CD8-positive, alpha-beta memory T cell (primary cell): ENCODE data around the gene CYP4F3. TPM values are rescaled to one million over a fixed set of nuclear protein-coding genes. Genes with fewer than 3 reads are reported as not detected.
A peak's percentile ranks its signal among the peaks of the same experiment; 100 is the strongest.

Source experiments
- CTCF ChIA-PET: fragments of 350-600 bp; sonication (Branson Sonifier 250); formaldehyde crosslinking; loops from one replicate; lab custom pipeline; 2021; ENCODE audit warnings: antibody characterized with exemption; lab: Charles Lee
- POLR2A ChIA-PET: fragments of 350-600 bp; sonication (Branson Sonifier 250); formaldehyde crosslinking; loops from one replicate; lab custom pipeline; 2021; ENCODE audit warnings: antibody characterized with exemption; lab: Charles Lee
- DNase-seq, 5 donors: peaks; one replicate each; pipeline versions ENCODE4 v3.0.0 to v3.0.0-alpha.2; 2020 to 2022; ENCODE audit warnings: mixed read lengths in 1 of 5
- H3K27ac ChIP-seq: one replicate; pipeline ENCODE4 v1.7.0; 2013; ENCODE audit warnings: low read depth, mild to moderate bottlenecking, low read length, moderate library complexity
- H3K27me3 ChIP-seq: 2 replicates; pipeline ENCODE4 v1.7.0; 2013; ENCODE audit warnings: low read length, mild to moderate bottlenecking; ENCODE audit not compliant: insufficient read depth, poor library complexity, severe bottlenecking
- H3K36me3 ChIP-seq: 2 replicates; pipeline ENCODE4 v1.7.0; 2013; ENCODE audit warnings: mild to moderate bottlenecking, low read length, moderate library complexity; ENCODE audit not compliant: insufficient read depth
- H3K4me1 ChIP-seq: 2 replicates; pipeline ENCODE4 v1.7.0; 2013; ENCODE audit warnings: mild to moderate bottlenecking, low read length, moderate library complexity; ENCODE audit not compliant: insufficient read depth
- H3K4me3 ChIP-seq: 2 replicates; pipeline ENCODE4 v1.7.0; 2013; ENCODE audit warnings: mild to moderate bottlenecking, low read length
- H3K9me3 ChIP-seq: 2 replicates; pipeline ENCODE4 v1.7.0; 2013; ENCODE audit warnings: mild to moderate bottlenecking, low read length
- H3K27ac Mint-ChIP-seq, 8 donors: one replicate each; pipeline ENCODE4 v1.8.0; 2020 to 2021; ENCODE audit warnings: mixed read lengths in 8 of 8, mild to moderate bottlenecking in 6 of 8, inconsistent platforms in 3 of 8, moderate library complexity in 3 of 8
- H3K27me3 Mint-ChIP-seq, 2 donors: one replicate each; pipeline ENCODE4 v1.8.0; 2020 to 2021; ENCODE audit warnings: mixed read lengths in 2 of 2, mild to moderate bottlenecking in 1 of 2, moderate library complexity in 1 of 2
- H3K36me3 Mint-ChIP-seq, 3 donors: one replicate each; pipeline ENCODE4 v1.8.0; 2020 to 2021; ENCODE audit warnings: mixed read lengths in 3 of 3, inconsistent platforms in 1 of 3, mild to moderate bottlenecking in 1 of 3
- H3K4me1 Mint-ChIP-seq, 3 donors: one replicate each; pipeline ENCODE4 v1.8.0; 2020 to 2021; ENCODE audit warnings: mixed read lengths in 3 of 3, inconsistent platforms in 1 of 3, mild to moderate bottlenecking in 1 of 3
- H3K4me3 Mint-ChIP-seq, 7 donors: one replicate each; pipeline ENCODE4 v1.8.0; 2020 to 2021; ENCODE audit warnings: mixed read lengths in 7 of 7, mild to moderate bottlenecking in 6 of 7, moderate library complexity in 4 of 7, inconsistent platforms in 2 of 7
- H3K9me3 Mint-ChIP-seq, 5 donors: one replicate each; pipeline ENCODE4 v1.8.0; 2020 to 2022; ENCODE audit warnings: mixed read lengths in 5 of 5, mild to moderate bottlenecking in 3 of 5, moderate library complexity in 2 of 5, inconsistent platforms in 1 of 5
- polyA plus RNA-seq: library from polyadenylated mRNA; unstranded; fragments of 300-500 nt; fragmentation: Illumina TruSeq; gene quantifications from one replicate; pipeline ENCODE4 v1.2.3, GENCODE V29; 2021
- total RNA-seq, 2 experiments: library from RNA; stranded (reverse); gene quantifications; one replicate each; pipeline ENCODE4 v1.2.3, GENCODE V29; 2021

The CYP4F3 gene
- total and polyA plus RNA-seq, 3 experiments from 2014 or later = 0.16 to 0.28 TPM; not detected in 1

- Histone ChIP-seq H3K27me3 (peaks cover 4% of the 10 kb centered on the region), H3K4me3 (no peak overlapping the region), H3K9me3 (no peaks in the 10 kb centered on the region), H3K4me1 (no peaks in the 10 kb centered on the region), H3K27ac (no peak overlapping the region), H3K36me3 (no peaks in the 10 kb centered on the region)
- Mint-ChIP-seq H3K9me3 (peaks cover 0 to 3% (median 0%) of the 10 kb centered on the region in 5 donors), H3K36me3 (peaks cover 0 to 4% (median 0%) of the 10 kb centered on the region in 3 donors), H3K27ac (no peak overlapping the region), H3K27me3 (peaks cover 9 to 41% of the 10 kb centered on the region in 2 donors), H3K4me1 (no peaks in the 10 kb centered on the region), H3K4me3 (no peak overlapping the region)
- no peak for DNase-seq
- ChIA-PET CTCF (no interaction called here), POLR2A (no interaction called here)
These were observed 25.5 kb downstream of the CYP4F3 start for GRCh38 chr19:15666186-15666585.

DNA sequence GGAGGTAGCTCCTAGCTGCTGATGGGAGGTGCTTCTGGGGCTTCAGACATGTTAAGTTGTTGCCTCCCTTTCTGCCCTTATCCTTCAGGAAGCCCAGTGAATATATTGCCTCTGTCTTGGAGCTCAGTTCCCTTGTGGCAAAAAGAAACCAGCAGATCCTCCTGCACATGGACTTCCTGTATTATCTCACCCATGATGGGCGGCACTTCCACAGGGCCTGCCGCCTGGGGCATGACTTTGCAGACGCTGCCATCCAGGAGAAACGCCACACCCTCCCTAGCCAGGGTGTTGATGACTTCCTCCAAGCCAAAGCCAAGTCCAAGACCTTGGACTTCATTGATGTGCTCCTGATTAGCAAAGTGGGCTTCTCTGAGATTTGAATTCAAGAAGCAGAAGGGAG lies 26.2 kb downstream of the CYP4F3 start:
- Mint-ChIP-seq H3K4me1 (peaks cover 0 to 6% (median 0%) of the 10 kb centered on the region in 3 donors), H3K27ac (no peak overlapping the region), H3K27me3 (peaks cover 9 to 35% of the 10 kb centered on the region in 2 donors), H3K36me3 (no peaks in the 10 kb centered on the region), H3K4me3 (no peak overlapping the region), H3K9me3 (peaks cover 0 to 3% (median 0%) of the 10 kb centered on the region in 5 donors)
- Histone ChIP-seq H3K9me3 (no peaks in the 10 kb centered on the region), H3K4me3 (no peak overlapping the region), H3K4me1 (peaks cover 2% of the 10 kb centered on the region), H3K27ac (no peak overlapping the region), H3K36me3 (no peaks in the 10 kb centered on the region), H3K27me3 (peaks cover 4% of the 10 kb centered on the region)
- no peak for DNase-seq
- CTCF ChIA-PET = no interaction called here
- POLR2A ChIA-PET = no interaction called here

DNA sequence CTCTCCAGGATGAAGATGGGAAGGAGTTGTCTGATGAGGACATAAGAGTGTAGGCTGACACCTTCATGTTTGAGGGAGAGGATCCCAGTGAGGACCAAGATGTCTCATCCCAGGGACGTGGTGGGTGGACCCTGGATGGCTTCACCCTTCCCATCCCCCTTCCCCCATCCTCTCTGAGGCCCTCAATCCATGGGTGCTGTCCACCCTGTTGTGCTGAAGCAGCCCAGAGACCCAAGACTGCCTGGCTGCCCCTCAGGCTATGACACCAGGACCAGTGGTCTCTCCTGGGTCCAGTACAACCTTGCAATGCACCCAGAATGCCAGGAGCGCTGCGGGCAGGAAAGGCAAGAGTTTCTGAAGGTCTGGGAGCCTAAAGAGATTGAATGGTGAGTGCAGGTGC lies 28.7 kb downstream of the CYP4F3 start:
- CTCF ChIA-PET = no interaction called here
- H3K36me3 Mint-ChIP-seq = no peaks in the 10 kb centered on the region

DNA sequence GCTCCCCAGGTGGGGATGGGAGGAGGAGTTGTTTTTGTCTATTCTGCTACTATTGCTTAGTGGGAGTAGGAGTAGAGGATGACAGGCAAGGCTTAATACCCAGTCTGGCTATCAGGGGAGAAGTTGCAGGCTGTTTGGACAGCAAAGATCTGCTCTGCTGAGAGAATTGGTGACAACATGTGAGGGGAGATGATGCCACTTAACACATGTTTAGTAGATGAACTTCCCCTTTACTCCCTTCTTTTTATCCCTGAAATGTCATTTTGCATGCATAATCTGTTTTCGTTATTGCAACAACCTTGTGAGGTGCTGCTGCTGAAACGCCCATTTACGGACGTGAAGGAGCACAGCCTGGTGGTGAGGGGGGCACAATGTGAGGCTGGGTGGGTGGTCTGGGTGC lies 29.2 kb downstream of the CYP4F3 start:
- no peak overlapping the region for H3K4me3 Mint-ChIP-seq
- DNase-seq = no peak
- POLR2A ChIA-PET = no interaction called here
- CTCF ChIA-PET = no interaction called here
- H3K27me3 Mint-ChIP-seq = peaks cover 1 to 9% of the 10 kb centered on the region in 2 donors
- H3K4me1 Mint-ChIP-seq = peaks cover 17 to 30% (median 19%) of the 10 kb centered on the region in 3 donors
- no peak overlapping the region for H3K27ac ChIP-seq
- no peaks in the 10 kb centered on the region for H3K36me3 Mint-ChIP-seq
- H3K9me3 Mint-ChIP-seq = no peaks in the 10 kb centered on the region
- no peak overlapping the region for H3K27ac Mint-ChIP-seq
- H3K9me3 ChIP-seq = no peaks in the 10 kb centered on the region
- no peak overlapping the region for H3K4me3 ChIP-seq
- H3K36me3 ChIP-seq = no peaks in the 10 kb centered on the region
- no peaks in the 10 kb centered on the region for H3K27me3 ChIP-seq
- peaks cover 12% of the 10 kb centered on the region for H3K4me1 ChIP-seq

More for the DNA sequence above, 28.7 kb downstream of the CYP4F3 start:
- peaks cover 15 to 26% (median 16%) of the 10 kb centered on the region in 3 donors for H3K4me1 Mint-ChIP-seq
- Histone ChIP-seq H3K27ac (no peak overlapping the region), H3K36me3 (no peaks in the 10 kb centered on the region), H3K27me3 (no peaks in the 10 kb centered on the region), H3K9me3 (no peaks in the 10 kb centered on the region), H3K4me1 (peaks cover 12% of the 10 kb centered on the region), H3K4me3 (no peak overlapping the region)
- H3K27me3 Mint-ChIP-seq = peaks cover 5 to 12% of the 10 kb centered on the region in 2 donors
- no peaks in the 10 kb centered on the region for H3K9me3 Mint-ChIP-seq
- no peak for DNase-seq
- no peak overlapping the region for H3K4me3 Mint-ChIP-seq
- POLR2A ChIA-PET = no interaction called here
- no peak overlapping the region for H3K27ac Mint-ChIP-seq

GRCh38 chr19:15671237-15671821 lies 30.6 kb downstream of the CYP4F3 start:
- H3K27ac ChIP-seq = no peak overlapping the region
- no peaks in the 10 kb centered on the region for H3K9me3 ChIP-seq
- no peak overlapping the region for H3K4me3 ChIP-seq
- no peak for DNase-seq
- peaks cover 0 to 1% (median 0%) of the 10 kb centered on the region in 3 donors for H3K36me3 Mint-ChIP-seq
- CTCF ChIA-PET = no interaction called here
- no peaks in the 10 kb centered on the region for H3K9me3 Mint-ChIP-seq
- POLR2A ChIA-PET = no interaction called here
- H3K36me3 ChIP-seq = no peaks in the 10 kb centered on the region
- peaks cover 12% of the 10 kb centered on the region for H3K4me1 ChIP-seq
- H3K27me3 ChIP-seq = no peaks in the 10 kb centered on the region
- H3K27me3 Mint-ChIP-seq = no peaks in the 10 kb centered on the region
- no peak overlapping the region for H3K4me3 Mint-ChIP-seq
- H3K27ac Mint-ChIP-seq = peak overlapping the region in 1 of 8 donors; percentile 27
- H3K4me1 Mint-ChIP-seq = peaks cover 19 to 37% (median 20%) of the 10 kb centered on the region in 3 donors

DNA sequence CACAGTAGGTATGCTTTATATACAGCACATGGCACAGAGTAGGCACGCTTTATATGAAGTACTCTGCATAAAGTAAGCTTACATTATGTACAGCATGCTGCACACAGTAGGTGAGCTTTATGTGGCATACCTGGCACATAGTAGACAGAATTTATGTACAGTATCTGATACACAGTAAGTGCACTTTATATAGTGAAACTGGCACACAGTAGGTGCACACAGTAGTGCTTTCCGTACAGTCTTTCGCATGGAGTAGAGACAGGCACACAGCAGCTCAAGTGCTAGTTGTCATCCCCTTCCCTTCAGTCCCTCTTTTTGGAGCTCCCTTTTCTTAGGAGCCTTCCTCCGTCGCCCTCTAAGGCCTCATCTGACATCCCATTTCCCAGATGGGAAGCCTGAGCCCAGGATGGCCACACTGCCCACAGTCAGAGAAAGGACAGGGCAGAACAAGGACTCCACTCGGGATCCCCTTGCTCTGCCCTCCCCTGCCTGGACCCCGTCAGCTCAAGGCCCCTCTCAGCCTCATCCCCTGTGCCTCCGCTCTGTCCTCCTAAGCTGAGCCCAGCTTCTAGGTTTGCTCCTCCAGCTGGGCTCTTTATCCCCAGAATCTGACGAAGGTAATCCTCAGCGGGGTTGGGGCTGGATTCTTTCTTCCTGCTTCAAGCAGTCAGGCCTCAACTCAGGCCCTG lies 31.3 kb downstream of the CYP4F3 start:
- no peak overlapping the region for H3K27ac ChIP-seq
- Mint-ChIP-seq H3K4me3 (peak overlapping the region in 1 of 7 donors; percentile 53), H3K27me3 (no peaks in the 10 kb centered on the region), H3K27ac (peak overlapping the region in 7 of 8 donors; percentile 27 to 92 (median 61)), H3K4me1 (peaks cover 19 to 37% (median 20%) of the 10 kb centered on the region in 3 donors), H3K9me3 (no peaks in the 10 kb centered on the region), H3K36me3 (peaks cover 0 to 1% (median 0%) of the 10 kb centered on the region in 3 donors)
- peaks cover 12% of the 10 kb centered on the region for H3K4me1 ChIP-seq
- ChIA-PET POLR2A (interaction anchor here (1.3 kb wide), 1 partner anchor 165 kb away, joined by 9 read pairs; no protein-coding TSS in a partner anchor), CTCF (no interaction called here)
- H3K4me3 ChIP-seq = no peak overlapping the region
- DNase-seq = no peak
- no peaks in the 10 kb centered on the region for H3K36me3 ChIP-seq
- H3K9me3 ChIP-seq = no peaks in the 10 kb centered on the region
- no peaks in the 10 kb centered on the region for H3K27me3 ChIP-seq

DNA sequence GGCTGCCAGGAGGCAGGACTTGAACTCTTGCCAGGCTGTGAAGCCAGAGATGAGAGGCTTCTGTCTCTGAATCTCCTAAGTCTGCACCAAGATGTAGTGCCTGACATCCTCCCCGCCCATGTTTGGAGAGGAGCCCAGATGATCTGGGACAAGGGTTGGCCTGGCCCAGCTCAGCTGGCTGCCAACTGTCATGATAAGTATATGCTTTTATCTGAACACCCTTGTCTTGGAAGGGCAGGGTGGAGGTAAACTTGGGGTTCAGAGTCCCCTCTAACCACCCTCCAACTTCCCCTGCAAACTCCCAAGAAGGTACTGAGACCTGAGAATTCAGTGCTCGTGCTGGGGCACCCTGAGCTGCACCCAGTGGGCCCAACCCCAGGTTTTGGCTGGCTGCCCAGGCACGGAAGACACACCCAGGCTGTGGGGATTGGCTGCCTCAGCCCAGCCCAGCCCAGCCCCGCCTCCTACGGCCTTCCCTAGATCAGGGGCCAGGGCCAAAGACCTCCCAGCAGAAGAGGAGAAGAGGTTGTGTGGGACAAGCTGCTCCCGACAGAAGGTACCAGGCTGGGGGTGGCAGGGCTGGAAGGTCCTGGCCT lies 32.0 kb downstream of the CYP4F3 start, which contains the start of gene CYP4F12:
CYP4F12 (plus strand) TSS at position 508 of the 596 bp plus-strand sequence. CDS start 443 bp downstream, outside the sequence.
- ChIA-PET POLR2A (interaction anchor here (1.3 kb wide), 1 partner anchor 164 kb away, joined by 9 read pairs; no protein-coding TSS in a partner anchor), CTCF (no interaction called here)
- Mint-ChIP-seq H3K27ac (peak within 1 kb of the TSS; percentile 32 to 97 (median 72)), H3K4me1 (peaks cover 19 to 37% (median 20%) of the 10 kb centered on the region in 3 donors), H3K4me3 (peak within 1 kb of the TSS in 4 of 7 donors; percentile 53 to 81 (median 57)), H3K9me3 (no peaks in the 10 kb centered on the region), H3K27me3 (no peaks in the 10 kb centered on the region), H3K36me3 (peaks cover 0 to 1% (median 1%) of the 10 kb centered on the region in 3 donors)
- no peaks in the 10 kb centered on the region for H3K27me3 ChIP-seq
- DNase-seq = peak in 3 of 5 donors; percentile 10 to 68 (median 17)
- no peak within 1 kb of the TSS for H3K4me3 ChIP-seq
- H3K9me3 ChIP-seq = no peaks in the 10 kb centered on the region
- peaks cover 12% of the 10 kb centered on the region for H3K4me1 ChIP-seq
- no peak within 1 kb of the TSS for H3K27ac ChIP-seq
- no peaks in the 10 kb centered on the region for H3K36me3 ChIP-seq
